Measurements from ENCODE around the gene THSD4. TPM values are rescaled to one million over a fixed set of nuclear protein-coding genes. Genes with fewer than 3 reads are reported as not detected.

THSD4 gene
- total RNA-seq, 2 donors from 2014 or later, result 71.2 to 150 TPM

- DNase-seq (ENCODE audit: low spot score), result no peak
- Histone ChIP-seq H3K4me3 (no peak overlapping the region), H3K36me3 (no peaks in the 10 kb centered on the region), H3K4me1 (ENCODE audit: control insufficient read depth in 1 of 2, low read depth in 2 of 2) (peaks cover 3 to 10% of the 10 kb centered on the region in 2 donors), H3K27ac (no peak overlapping the region), H3K27me3 (replicated peaks; ENCODE audit: insufficient read depth) (no peaks in the 10 kb centered on the region), H3K9me3 (no peaks in the 10 kb centered on the region)
- no peak for ATAC-seq (ENCODE audit: insufficient number of reproducible peaks, low FRiP score, low read depth)
- TF ChIP-seq CTCF (IDR thresholded peaks at IDR 0.05), result no peak
These were observed 70.4 kb downstream of the THSD4 start for GRCh38 chr15:71185706-71186105.

- no peak overlapping the region for H3K27ac ChIP-seq
These were observed 71.0 kb downstream of the THSD4 start for GRCh38 chr15:71186267-71186666.

GRCh38 chr15:71187078-71187477, 71.8 kb downstream of the THSD4 start:
- H3K27ac ChIP-seq, result no peak overlapping the region
- no peak overlapping the region for H3K4me3 ChIP-seq
- no peaks in the 10 kb centered on the region for H3K27me3 ChIP-seq (replicated peaks; ENCODE audit: insufficient read depth)
- no peaks in the 10 kb centered on the region for H3K4me1 ChIP-seq (ENCODE audit: control insufficient read depth in 1 of 2, low read depth in 2 of 2)
- no peaks in the 10 kb centered on the region for H3K9me3 ChIP-seq
- no peak for TF ChIP-seq CTCF (IDR thresholded peaks at IDR 0.05)
- DNase-seq (ENCODE audit: low spot score) (no peak), ATAC-seq (ENCODE audit: insufficient number of reproducible peaks, low FRiP score, low read depth) (no peak)
- no peaks in the 10 kb centered on the region for H3K36me3 ChIP-seq

More at GRCh38 chr15:71186267-71186666, 71.0 kb downstream of the THSD4 start:
- DNase-seq (ENCODE audit: low spot score), result no peak
- no peak for TF ChIP-seq CTCF (IDR thresholded peaks at IDR 0.05)
- Histone ChIP-seq H3K27me3 (replicated peaks; ENCODE audit: insufficient read depth) (no peaks in the 10 kb centered on the region), H3K4me1 (ENCODE audit: control insufficient read depth in 1 of 2, low read depth in 2 of 2) (peaks cover 0 to 4% of the 10 kb centered on the region in 2 donors), H3K4me3 (no peak overlapping the region), H3K36me3 (no peaks in the 10 kb centered on the region), H3K9me3 (no peaks in the 10 kb centered on the region)
- no peak for ATAC-seq (ENCODE audit: insufficient number of reproducible peaks, low FRiP score, low read depth)

GRCh38 chr15:71187526-71187925, 72.3 kb downstream of the THSD4 start:
- Histone ChIP-seq H3K36me3 (no peaks in the 10 kb centered on the region), H3K9me3 (no peaks in the 10 kb centered on the region), H3K4me1 (ENCODE audit: control insufficient read depth in 1 of 2, low read depth in 2 of 2) (no peaks in the 10 kb centered on the region), H3K4me3 (no peak overlapping the region), H3K27ac (no peak overlapping the region), H3K27me3 (replicated peaks; ENCODE audit: insufficient read depth) (no peaks in the 10 kb centered on the region)
- TF ChIP-seq CTCF (IDR thresholded peaks at IDR 0.05), result no peak
- no peak for DNase-seq (ENCODE audit: low spot score)
- ATAC-seq (ENCODE audit: insufficient number of reproducible peaks, low FRiP score, low read depth), result no peak

- no peak for DNase-seq (ENCODE audit: low spot score)
- Histone ChIP-seq H3K9me3 (no peaks in the 10 kb centered on the region), H3K27me3 (replicated peaks; ENCODE audit: insufficient read depth) (no peaks in the 10 kb centered on the region), H3K36me3 (no peaks in the 10 kb centered on the region), H3K4me3 (no peak overlapping the region), H3K27ac (no peak overlapping the region), H3K4me1 (ENCODE audit: control insufficient read depth in 1 of 2, low read depth in 2 of 2) (no peaks in the 10 kb centered on the region)
- no peak for TF ChIP-seq CTCF (IDR thresholded peaks at IDR 0.05)
- no peak for ATAC-seq (ENCODE audit: insufficient number of reproducible peaks, low FRiP score, low read depth)
These were observed 74.4 kb downstream of the THSD4 start for GRCh38 chr15:71189718-71190117.

All from thoracic aorta (tissue), 2 donors.